Measurements from ENCODE around the gene GAS2L2. TPM values are rescaled to one million over a fixed set of nuclear protein-coding genes. Genes with fewer than 3 reads are reported as not detected.

The GAS2L2 gene
- polyA plus RNA-seq, 1 donor from 2014 or later, result 0.38 TPM

- Histone ChIP-seq H3K9me3 (ENCODE audit: low read length) (no peaks in the 10 kb centered on the region), H3K9me2 (ENCODE audit: insufficient read depth, low read length) (no peaks in the 10 kb centered on the region), H2AFZ (ENCODE audit: low read depth, low read length) (no peak overlapping the region), H3K36me3 (ENCODE audit: insufficient read depth, low read length) (no peaks in the 10 kb centered on the region), H3K4me3 (ENCODE audit: low read length) (no peak overlapping the region), H3K4me2 (ENCODE audit: low read length) (no peak overlapping the region), H3K27ac (ENCODE audit: low read length) (no peak overlapping the region), H4K20me1 (ENCODE audit: insufficient read depth) (no peaks in the 10 kb centered on the region), H3K27me3 (ENCODE audit: insufficient read depth, low read depth, low read length) (no peaks in the 10 kb centered on the region), H3F3A (ENCODE audit: insufficient read depth, low read length, poor library complexity, severe bottlenecking) (no peaks in the 10 kb centered on the region), H3K79me2 (replicated peaks; ENCODE audit: insufficient read depth, low read length) (no peaks in the 10 kb centered on the region), H3K9ac (ENCODE audit: low read length) (no peak overlapping the region)
- TF ChIP-seq RAD21 (conservative IDR thresholded peaks at IDR 0.05) (no peak), SMC3 (conservative IDR thresholded peaks at IDR 0.05; ENCODE audit: poor library complexity) (no peak), EZH2 (IDR thresholded peaks at IDR 0.05; ENCODE audit: borderline replicate concordance, insufficient read depth, low read length, poor library complexity, severe bottlenecking) (no peak), POLR2AphosphoS5 (IDR thresholded peaks at IDR 0.05) (no peak), TAF1 (IDR thresholded peaks at IDR 0.05; ENCODE audit: low read depth) (no peak), MXI1 (conservative IDR thresholded peaks at IDR 0.05; ENCODE audit: poor library complexity, severe bottlenecking) (no peak), EP300 (conservative IDR thresholded peaks at IDR 0.05; ENCODE audit: poor library complexity, severe bottlenecking) (no peak), REST (IDR thresholded peaks at IDR 0.05; ENCODE audit: borderline replicate concordance) (no peak)
- TF ChIP-seq, protein P1, sequence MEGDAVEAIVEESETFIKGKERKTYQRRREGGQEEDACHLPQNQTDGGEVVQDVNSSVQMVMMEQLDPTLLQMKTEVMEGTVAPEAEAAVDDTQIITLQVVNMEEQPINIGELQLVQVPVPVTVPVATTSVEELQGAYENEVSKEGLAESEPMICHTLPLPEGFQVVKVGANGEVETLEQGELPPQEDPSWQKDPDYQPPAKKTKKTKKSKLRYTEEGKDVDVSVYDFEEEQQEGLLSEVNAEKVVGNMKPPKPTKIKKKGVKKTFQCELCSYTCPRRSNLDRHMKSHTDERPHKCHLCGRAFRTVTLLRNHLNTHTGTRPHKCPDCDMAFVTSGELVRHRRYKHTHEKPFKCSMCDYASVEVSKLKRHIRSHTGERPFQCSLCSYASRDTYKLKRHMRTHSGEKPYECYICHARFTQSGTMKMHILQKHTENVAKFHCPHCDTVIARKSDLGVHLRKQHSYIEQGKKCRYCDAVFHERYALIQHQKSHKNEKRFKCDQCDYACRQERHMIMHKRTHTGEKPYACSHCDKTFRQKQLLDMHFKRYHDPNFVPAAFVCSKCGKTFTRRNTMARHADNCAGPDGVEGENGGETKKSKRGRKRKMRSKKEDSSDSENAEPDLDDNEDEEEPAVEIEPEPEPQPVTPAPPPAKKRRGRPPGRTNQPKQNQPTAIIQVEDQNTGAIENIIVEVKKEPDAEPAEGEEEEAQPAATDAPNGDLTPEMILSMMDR (IDR thresholded peaks at IDR 0.05; ENCODE audit: poor library complexity, severe bottlenecking), result no peak
These were observed 23.6 kb downstream of the GAS2L2 start for GRCh38 chr17:35729405-35729833.

- Histone ChIP-seq H3K4me2 (ENCODE audit: low read length) (no peak overlapping the region), H3K36me3 (ENCODE audit: insufficient read depth, low read length) (no peaks in the 10 kb centered on the region), H2AFZ (ENCODE audit: low read depth, low read length) (no peak overlapping the region), H3F3A (ENCODE audit: insufficient read depth, low read length, poor library complexity, severe bottlenecking) (no peaks in the 10 kb centered on the region), H3K4me3 (ENCODE audit: low read length) (no peak overlapping the region), H3K27ac (ENCODE audit: low read length) (no peak overlapping the region), H3K27me3 (ENCODE audit: insufficient read depth, low read depth, low read length) (no peaks in the 10 kb centered on the region), H4K20me1 (ENCODE audit: insufficient read depth) (no peaks in the 10 kb centered on the region), H3K9me3 (ENCODE audit: low read length) (no peaks in the 10 kb centered on the region), H3K79me2 (replicated peaks; ENCODE audit: insufficient read depth, low read length) (no peaks in the 10 kb centered on the region), H3K9ac (ENCODE audit: low read length) (no peak overlapping the region), H3K9me2 (ENCODE audit: insufficient read depth, low read length) (no peaks in the 10 kb centered on the region)
- TF ChIP-seq TAF1 (IDR thresholded peaks at IDR 0.05; ENCODE audit: low read depth) (no peak), POLR2AphosphoS5 (IDR thresholded peaks at IDR 0.05) (peak; percentile 8), REST (IDR thresholded peaks at IDR 0.05; ENCODE audit: borderline replicate concordance) (no peak), EP300 (conservative IDR thresholded peaks at IDR 0.05; ENCODE audit: poor library complexity, severe bottlenecking) (no peak), SMC3 (conservative IDR thresholded peaks at IDR 0.05; ENCODE audit: poor library complexity) (no peak), MXI1 (conservative IDR thresholded peaks at IDR 0.05; ENCODE audit: poor library complexity, severe bottlenecking) (no peak), RAD21 (conservative IDR thresholded peaks at IDR 0.05) (no peak)
These were observed 24.5 kb downstream of the GAS2L2 start for GRCh38 chr17:35728551-35728950.

All from neural cell (in vitro differentiated cells).